Panc1 (cell line): ENCODE measurements around the gene SLC1A3.

Experiments used
- POLR2AphosphoS5 ChIP-seq: IDR thresholded peaks from 2 replicates; pipeline ENCODE4 v1.6.1; 2012; ENCODE audit warnings: mild to moderate bottlenecking, low read depth, low read length, moderate library complexity
- TF ChIP-seq, protein P1 (sequence below): fragments of 450-650 bp; IDR thresholded peaks from 2 replicates; pipeline ENCODE4 v1.5.1; 2017; ENCODE audit warnings: mild to moderate bottlenecking

DNA sequence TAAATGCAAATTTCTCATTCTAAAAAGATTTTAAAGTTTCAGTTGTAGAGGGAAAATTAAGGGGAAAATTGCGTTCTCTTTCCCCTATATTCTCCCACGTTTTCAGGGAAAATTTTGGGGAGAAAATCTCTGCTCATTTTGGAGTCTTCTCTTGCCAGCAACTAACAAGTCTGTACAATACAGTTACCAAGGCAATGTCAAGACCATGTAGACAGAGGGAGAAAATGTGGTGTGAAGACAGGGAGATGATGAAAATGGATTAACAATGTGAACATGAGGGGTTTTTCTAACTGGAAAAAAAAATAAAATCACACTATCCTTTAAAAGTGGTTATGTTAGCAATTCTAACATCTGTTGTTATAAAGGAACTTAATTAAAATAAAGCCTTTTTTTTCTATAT is 22.3 kb downstream of the SLC1A3 start:
- TF ChIP-seq, protein P1, sequence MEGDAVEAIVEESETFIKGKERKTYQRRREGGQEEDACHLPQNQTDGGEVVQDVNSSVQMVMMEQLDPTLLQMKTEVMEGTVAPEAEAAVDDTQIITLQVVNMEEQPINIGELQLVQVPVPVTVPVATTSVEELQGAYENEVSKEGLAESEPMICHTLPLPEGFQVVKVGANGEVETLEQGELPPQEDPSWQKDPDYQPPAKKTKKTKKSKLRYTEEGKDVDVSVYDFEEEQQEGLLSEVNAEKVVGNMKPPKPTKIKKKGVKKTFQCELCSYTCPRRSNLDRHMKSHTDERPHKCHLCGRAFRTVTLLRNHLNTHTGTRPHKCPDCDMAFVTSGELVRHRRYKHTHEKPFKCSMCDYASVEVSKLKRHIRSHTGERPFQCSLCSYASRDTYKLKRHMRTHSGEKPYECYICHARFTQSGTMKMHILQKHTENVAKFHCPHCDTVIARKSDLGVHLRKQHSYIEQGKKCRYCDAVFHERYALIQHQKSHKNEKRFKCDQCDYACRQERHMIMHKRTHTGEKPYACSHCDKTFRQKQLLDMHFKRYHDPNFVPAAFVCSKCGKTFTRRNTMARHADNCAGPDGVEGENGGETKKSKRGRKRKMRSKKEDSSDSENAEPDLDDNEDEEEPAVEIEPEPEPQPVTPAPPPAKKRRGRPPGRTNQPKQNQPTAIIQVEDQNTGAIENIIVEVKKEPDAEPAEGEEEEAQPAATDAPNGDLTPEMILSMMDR, result no peak
- TF ChIP-seq POLR2AphosphoS5, result no peak
